Measurements from ENCODE around the gene FADS1. TPM values are rescaled to one million over a fixed set of nuclear protein-coding genes. Genes with fewer than 3 reads are reported as not detected.

FADS1 gene
- total RNA-seq, 4 donors from 2014 or later = 7.3 to 58.6 (median 21.8) TPM

DNA sequence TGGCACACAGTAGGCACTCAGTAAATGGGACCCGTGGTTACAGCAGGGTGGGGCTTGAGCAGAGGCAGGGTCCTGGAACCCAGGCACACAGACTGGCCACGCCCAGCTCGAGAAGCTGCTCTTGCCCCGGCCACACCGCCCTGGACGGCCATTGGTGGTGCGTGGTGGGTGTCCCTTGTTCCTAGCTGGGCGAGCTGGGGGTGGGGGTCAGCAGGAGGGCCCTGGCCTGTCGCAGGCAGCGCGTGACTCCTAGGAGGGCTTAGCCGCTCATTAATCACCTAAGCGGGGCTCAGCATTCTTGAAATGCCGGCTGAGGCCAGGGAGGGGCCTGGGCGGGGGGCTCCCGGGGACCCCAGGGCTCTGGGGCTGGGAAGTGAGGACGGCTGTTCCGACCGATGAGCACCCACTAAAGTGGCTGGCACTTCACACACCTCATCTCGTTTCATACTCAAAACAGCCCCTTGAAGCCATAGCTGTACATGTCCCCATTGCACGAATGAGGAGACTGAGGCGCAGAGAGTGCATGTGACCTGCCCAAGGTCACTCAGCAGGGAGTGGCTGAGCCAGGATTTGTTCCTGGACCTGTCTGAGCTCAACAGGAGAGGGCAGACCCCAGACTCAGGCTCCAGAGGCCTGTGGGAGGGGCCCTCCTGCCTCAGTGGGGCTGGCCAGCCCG is 52.7 kb downstream of the FADS1 start:
- intact Hi-C loops (cut with DNase I; ENCODE audit: low total_unique reads) = no loop called here
- H3K4me3 ChIP-seq (ENCODE audit: low read depth, poor library complexity, severe bottlenecking) = no peak overlapping the region
- TF ChIP-seq, protein P1, sequence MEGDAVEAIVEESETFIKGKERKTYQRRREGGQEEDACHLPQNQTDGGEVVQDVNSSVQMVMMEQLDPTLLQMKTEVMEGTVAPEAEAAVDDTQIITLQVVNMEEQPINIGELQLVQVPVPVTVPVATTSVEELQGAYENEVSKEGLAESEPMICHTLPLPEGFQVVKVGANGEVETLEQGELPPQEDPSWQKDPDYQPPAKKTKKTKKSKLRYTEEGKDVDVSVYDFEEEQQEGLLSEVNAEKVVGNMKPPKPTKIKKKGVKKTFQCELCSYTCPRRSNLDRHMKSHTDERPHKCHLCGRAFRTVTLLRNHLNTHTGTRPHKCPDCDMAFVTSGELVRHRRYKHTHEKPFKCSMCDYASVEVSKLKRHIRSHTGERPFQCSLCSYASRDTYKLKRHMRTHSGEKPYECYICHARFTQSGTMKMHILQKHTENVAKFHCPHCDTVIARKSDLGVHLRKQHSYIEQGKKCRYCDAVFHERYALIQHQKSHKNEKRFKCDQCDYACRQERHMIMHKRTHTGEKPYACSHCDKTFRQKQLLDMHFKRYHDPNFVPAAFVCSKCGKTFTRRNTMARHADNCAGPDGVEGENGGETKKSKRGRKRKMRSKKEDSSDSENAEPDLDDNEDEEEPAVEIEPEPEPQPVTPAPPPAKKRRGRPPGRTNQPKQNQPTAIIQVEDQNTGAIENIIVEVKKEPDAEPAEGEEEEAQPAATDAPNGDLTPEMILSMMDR (IDR thresholded peaks at IDR 0.05) = no peak
- no peak for TF ChIP-seq POLR2A (IDR thresholded peaks at IDR 0.05)
- no peak for DNase-seq (ENCODE audit: low spot score in 2 of 2)
- WGBS, 2 donors = 46 to 62% methylated on average over 20 of the region's 23 CpGs

DNA sequence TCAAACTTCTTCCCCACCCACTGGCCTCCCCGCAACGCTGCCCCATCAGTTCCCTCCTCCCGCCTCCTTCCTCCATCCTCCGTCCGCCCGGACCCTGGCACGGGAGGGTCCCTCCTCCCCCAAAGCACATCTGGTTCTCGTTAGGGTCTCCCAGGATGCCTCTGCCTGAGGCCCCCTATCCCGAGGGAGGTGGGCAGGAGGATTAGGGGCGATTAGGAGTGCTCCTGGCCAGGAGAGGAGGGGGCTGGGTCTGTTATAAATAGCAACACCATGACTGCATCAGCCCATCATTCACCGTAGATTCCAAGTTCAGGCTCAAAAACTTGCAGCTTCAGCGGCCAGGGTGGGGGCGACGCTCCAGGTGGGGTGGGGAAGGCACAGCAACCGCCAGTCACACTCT is 54.0 kb downstream of the FADS1 start:
- intact Hi-C loops (cut with DNase I; ENCODE audit: low total_unique reads) = no loop called here
- TF ChIP-seq, protein P1 (IDR thresholded peaks at IDR 0.05) = no peak
- TF ChIP-seq POLR2A (IDR thresholded peaks at IDR 0.05) = no peak
- DNase-seq (ENCODE audit: low spot score in 2 of 2) = no peak
- H3K4me3 ChIP-seq (ENCODE audit: low read depth, poor library complexity, severe bottlenecking) = no peak overlapping the region
- 24 to 25% methylated on average over 15 of the region's 15 CpGs for WGBS, 2 donors

DNA sequence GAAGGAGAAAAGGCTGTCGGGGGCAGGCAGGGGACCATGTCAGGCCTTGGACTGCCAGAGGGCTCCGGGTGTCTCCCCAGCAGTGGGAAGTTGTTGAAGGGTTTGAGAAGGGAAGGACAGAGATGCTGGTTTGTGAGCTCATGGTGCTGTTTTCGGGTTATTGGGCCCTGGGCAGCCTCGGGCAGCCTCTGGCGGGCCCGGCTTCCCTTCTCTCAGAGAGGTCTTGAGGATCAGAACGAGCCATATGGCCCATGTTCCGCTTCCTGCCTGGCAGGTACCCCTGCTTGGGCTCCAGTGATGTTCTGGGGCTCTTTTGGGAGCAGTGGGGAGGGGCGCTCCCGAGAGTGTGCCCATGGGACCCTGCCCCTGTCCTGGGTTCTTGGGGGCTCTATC is 54.6 kb downstream of the FADS1 start:
- no peak for TF ChIP-seq POLR2A (IDR thresholded peaks at IDR 0.05)
- TF ChIP-seq, protein P1 (IDR thresholded peaks at IDR 0.05) = no peak
- 61 to 70% methylated on average over 8 to 10 of the region's 10 CpGs for WGBS, 2 donors
- intact Hi-C loops (cut with DNase I; ENCODE audit: low total_unique reads) = no loop called here
- H3K4me3 ChIP-seq (ENCODE audit: low read depth, poor library complexity, severe bottlenecking) = no peak overlapping the region
- DNase-seq (ENCODE audit: low spot score in 2 of 2) = no peak

DNA sequence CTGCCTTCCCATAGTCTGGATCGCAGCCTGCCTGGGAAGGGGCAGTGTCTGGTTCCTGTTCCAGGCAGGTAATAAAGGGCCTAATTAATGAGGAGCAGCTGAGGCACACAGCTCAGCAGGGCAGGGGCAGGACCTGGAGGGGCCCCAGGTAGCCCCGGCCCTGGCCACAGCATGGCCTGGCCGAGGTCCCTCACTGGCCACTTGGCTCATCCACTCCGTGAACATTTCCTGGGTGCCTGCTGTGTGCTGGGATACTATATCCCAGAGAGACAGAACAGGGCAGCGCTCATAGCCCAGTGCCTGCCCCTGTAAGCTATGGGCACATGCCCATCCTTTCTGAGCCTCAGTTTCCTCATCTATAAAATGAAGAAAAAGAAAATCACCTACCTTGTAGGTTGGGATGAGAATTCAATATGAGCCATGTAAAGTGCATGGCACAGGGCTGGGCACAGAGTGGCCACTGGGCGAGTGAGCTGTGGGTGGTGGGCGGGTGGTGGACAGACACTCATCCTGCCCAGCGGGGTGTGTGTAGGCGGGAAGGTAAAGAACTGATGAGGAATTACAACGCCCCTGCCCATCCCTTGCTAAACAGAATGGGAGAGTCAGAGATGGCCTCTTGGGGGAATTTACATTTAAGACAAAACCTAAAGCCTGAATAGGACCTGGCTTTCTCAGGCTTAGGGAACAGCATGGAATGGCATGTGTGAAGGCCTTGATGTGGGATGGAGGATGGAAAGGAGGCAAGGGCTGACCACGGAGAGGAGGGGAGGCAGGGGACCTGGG is 55.2 kb downstream of the FADS1 start:
- TF ChIP-seq, protein P1 (IDR thresholded peaks at IDR 0.05) = no peak
- TF ChIP-seq POLR2A (IDR thresholded peaks at IDR 0.05) = no peak
- no peak for DNase-seq (ENCODE audit: low spot score in 2 of 2)
- no peak overlapping the region for H3K4me3 ChIP-seq (ENCODE audit: low read depth, poor library complexity, severe bottlenecking)
- WGBS, 2 donors = 74 to 86% methylated on average over 11 of the region's 11 CpGs
- intact Hi-C loops (cut with DNase I; ENCODE audit: low total_unique reads) = no loop called here

DNA sequence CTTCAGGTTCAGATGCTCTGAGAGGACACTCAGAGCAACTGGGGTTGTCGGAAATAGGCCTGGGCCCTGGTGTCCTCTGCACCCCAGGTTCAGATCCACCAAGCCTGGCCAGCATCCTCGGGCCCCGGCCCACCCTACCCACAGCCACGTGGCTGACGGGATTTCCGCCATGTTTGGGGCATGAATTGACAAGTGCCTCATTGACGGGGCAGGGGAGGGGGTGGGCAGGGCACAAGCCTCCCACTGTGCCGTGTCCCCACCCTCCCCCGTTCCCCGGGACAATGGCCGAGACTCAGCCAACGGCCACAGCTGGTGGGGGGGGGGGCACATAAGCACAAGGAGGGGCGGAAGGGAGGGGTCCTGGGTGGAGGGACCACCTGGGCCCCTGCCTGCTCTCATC is 55.9 kb downstream of the FADS1 start:
- no peak overlapping the region for H3K4me3 ChIP-seq (ENCODE audit: low read depth, poor library complexity, severe bottlenecking)
- TF ChIP-seq POLR2A (IDR thresholded peaks at IDR 0.05) = no peak
- TF ChIP-seq, protein P1 (IDR thresholded peaks at IDR 0.05) = no peak
- whole genome bisulfite sequencing, 2 donors = 72 to 74% methylated on average over 8 to 10 of the region's 13 CpGs
- DNase-seq (ENCODE audit: low spot score in 2 of 2) = no peak
- intact Hi-C loops (cut with DNase I; ENCODE audit: low total_unique reads) = no loop called here
